HG03066 (cell line): ENCODE results near the gene KRTAP4-16.
"Not testable (repeated sequence)": the region's sequence is repeated elsewhere in the genome, so short reads cannot be mapped to it uniquely, and the experiment has no call there.

Source experiments
- ATAC-seq: cut with Tn5 transposase; IDR thresholded peaks from one replicate; pipeline ENCODE4 v1.9.1; 2021; ENCODE audit warnings: low read depth; ENCODE audit not compliant: unreplicated experiment

Gene KRTAP4-16

DNA sequence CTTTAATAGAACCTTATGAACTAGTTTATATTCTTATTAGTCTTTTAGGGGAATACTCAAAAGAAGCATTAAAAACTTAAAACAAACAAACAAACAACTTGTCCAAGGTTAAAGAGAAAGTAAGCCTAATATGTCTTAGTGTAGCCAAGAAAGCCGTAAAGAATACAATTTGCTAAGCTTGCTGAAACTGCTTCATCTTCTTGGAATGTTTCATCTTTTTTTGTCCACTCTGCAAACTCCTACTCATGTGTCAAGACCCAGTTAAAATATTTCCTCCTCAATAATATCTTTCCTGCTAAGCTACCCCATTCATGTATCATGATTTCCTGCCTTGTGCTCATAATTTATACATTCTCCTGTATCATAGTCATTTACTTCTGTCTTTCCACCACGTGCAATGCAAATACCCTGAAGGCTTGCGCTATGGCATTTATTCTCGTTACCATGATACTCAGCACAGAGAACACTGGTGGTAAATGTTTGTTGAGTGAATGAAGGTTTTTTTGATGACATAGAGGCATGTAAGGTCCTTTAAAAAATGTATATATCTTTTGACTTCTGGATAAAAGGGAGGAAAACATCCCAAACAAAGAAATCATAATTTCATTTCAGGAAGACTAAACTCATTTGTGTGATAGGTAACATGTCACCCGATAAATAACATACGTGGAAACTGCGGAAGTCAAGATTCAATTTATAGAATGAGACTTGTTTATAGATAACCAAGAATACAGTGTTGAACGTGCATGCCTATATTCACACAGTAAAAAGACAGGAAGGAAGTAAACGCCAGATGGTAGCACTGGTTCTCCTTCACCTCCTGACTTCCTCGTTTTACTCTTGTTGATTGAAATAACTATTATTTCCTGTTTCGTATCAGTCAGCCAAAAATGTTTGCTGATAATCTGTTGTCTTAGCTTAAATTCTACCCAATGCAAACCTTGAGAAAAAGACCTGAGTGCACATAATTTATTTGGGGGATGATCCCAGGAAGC is 18.0 kb upstream of the KRTAP4-16 start:
- not testable (repeated sequence) for ATAC-seq

DNA sequence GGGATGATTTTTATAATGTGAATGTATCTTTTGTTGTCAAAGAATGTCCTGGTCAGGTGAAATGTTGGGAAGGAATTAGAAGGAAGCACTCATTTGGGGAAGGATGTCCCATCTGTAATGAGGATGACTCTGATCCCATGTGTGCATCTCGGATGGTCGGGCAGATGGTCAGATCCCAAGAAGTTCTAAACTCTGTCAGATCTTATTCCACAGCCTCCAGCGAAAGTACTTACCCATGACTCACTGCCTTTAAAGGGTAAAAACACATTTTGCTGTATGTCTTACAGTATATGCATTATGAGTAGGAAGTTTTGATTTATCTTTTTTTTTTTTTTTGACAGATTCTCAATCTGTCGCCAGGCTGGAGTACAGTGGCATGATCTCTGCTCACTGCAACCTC is 16.7 kb upstream of the KRTAP4-16 start:
- no peak for ATAC-seq

DNA sequence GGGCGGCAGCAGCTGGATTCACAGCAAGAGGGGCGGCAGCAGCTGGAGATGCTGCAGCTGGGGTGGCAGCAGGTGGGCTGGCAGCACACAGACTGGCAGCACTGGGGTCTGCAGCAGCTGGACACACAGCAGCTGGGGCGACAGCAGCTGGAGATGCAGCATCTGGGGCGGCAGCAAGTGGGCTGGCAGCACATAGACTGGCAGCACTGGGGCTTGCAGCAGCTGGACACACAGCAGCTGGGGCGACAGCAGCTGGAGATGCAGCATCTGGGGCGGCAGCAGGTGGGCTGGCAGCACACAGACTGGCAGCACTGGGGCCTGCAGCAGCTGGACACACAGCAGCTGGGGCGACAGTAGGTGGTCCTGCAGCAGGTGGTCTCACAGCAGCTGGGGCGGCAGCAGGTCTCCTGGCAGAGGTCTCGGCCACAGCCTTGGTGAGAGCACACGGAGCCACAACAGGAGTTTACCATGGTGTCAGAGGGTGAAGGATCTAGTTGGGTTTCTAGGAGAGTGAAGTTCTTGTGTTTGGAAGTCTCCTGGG is 15.9 kb upstream of the KRTAP4-16 start, which contains the start of gene KRTAP4-11:
TSS of gene KRTAP4-11 (minus strand) at position 528 of the 541 bp plus-strand sequence. CDS start at position 470, 58 bp downstream.
- not testable (repeated sequence) for ATAC-seq

DNA sequence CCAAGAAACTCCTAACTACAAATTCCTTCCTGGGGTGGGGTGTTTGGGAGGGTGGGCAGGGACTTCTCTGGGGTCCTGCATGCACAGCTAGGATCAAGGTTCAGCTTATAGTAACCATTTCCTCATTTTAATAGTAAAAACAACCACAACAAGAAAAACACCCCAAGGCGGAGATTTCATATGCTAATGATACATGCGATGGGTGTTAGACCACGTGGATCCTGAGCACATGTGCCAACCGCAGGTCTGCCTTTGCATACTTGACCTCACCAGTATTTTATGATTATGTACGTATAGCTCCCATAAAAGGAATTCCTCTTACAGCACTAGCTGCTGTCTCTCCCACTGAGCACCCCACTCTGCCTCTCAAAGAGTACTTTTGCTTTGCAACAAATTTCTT is 14.3 kb upstream of the KRTAP4-16 start:
- no peak for ATAC-seq

DNA sequence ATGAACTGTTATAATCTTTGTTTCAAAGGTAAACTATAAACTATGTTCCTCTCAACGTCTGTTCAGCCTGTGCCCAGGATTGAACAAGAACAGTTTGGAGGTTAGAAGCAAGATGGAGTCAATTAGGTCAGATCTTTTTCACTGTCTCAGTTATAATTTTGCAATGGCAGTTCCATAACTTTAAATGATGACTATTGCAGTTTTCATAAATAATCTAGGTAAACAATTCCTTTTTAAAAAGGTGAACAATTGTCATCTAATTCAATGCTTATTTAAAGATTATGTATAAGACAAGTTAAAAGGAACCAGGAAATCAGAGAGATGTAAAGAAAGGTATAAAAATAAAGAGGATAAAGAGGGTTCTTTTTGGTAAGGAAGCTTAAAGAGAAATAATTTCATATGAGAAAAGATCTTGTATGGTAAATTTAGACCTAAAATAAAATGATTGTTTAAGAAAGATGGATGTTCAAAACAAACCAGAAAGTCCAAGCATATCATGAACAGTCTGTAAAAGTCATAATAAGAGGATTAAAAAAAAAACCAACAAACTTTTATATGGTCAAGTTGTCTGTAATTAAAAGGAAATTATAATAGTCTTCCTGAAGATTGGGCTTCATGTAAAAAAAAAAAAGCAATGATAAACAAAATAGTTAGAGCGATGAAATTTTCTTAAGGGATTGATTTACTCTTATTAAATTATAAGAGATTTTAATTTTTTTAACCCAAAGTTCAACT is 9.3 kb upstream of the KRTAP4-16 start:
- no peak for ATAC-seq

DNA sequence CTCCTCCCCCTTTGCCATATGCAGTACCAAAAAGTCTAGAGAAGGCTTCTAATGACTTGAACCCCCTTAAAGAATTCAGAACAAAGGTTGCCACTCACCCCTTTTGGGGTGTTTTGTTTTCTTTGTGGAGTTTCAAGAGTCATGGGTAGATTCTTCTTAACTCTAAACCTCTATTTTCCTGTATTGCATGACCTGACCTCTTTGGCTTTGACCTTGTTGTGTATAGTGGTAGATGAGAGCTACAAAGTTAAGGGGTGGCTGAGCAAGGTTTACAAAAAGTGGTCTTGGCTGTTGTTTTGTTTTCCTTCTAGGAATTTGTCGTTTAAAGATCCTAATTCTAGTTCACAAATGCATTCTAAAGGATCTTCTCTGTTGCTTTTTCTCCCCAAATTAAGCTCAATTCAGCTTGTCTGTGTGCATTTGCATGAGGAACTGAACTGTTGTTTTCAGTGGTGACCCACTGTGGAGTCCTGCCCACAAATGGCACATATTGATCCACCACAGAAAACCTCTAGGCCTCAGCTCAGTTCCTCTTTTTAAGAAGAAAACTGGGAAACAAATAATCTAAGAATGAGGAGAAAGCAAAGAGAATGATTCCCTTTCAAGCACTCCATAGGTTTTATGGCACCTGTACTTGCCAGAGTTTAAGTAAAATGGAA is 6.8 kb upstream of the KRTAP4-16 start:
- not testable (repeated sequence) for ATAC-seq

DNA sequence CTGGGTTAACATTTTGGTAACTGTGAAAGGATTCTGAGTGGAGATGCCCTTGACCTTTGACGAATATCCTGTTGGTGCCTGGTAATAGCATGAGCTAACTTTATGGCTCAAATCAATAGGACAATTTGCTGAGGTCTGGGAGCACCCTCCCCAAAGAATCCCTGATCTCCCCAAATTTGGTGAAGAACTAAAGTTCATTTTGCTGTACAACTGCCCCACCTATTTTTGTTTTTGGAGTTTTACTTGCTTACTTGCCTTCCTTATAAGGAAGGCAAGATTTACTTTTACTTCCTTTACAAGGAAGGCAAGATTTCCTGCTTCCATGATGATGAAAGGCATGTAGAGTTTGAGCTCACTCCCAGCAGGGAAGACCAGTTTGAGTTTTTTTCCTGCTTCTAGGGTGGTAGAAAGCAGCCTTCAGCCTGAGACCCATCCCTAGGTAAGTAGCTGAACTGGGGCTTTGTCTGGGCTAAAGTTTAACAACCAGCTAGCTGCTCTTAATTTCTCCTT is 6.0 kb upstream of the KRTAP4-16 start:
- no peak for ATAC-seq

DNA sequence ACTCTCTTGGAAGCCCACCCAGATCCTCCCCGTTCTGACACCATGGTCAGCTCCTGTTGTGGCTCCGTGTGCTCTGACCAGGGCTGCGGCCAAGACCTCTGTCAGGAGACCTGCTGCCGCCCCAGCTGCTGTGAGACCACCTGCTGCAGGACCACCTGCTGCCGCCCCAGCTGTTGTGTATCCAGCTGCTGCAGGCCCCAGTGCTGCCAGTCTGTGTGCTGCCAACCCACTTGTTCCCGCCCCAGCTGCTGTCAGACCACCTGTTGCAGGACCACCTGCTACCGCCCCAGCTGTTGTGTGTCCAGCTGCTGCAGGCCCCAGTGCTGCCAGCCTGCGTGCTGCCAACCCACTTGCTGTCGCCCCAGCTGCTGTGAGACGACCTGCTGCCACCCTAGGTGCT is 3.3 kb upstream of the KRTAP4-16 start, which contains the start of gene KRTAP4-9:
TSS of gene KRTAP4-9 (plus strand) at position 43 of the 400 bp plus-strand sequence. CDS start at position 43, 0 bp downstream.
- not testable (repeated sequence) for ATAC-seq

DNA sequence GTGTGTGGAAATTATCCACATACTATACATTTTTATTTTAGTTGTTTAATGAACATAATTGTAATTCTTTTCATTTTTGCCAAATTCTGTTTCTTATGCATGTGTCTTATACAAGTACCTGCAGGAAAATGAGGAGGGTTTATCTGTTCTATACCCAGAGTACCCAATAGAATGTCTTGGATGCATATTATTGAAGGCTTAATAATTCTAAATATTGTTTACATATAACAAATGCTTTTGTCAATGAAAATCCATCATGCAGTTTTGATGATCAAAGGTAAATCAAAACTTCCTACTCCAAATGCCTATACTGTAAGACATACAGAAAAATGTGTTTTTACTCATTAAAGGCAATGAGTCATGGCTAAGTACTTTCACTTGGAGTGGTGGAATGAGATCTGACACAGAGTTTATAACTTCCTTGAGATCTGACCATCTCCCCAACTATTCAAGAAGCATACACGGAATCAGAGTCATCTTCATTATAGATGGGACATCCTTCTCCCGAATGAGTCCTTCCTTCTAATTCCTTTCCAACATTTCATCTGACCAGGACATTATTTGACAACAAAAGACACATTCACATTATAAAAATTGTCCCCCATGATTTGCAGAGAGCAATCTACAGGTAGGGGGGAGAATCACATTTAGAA is 2.5 kb upstream of the KRTAP4-16 start:
- not testable (repeated sequence) for ATAC-seq

DNA sequence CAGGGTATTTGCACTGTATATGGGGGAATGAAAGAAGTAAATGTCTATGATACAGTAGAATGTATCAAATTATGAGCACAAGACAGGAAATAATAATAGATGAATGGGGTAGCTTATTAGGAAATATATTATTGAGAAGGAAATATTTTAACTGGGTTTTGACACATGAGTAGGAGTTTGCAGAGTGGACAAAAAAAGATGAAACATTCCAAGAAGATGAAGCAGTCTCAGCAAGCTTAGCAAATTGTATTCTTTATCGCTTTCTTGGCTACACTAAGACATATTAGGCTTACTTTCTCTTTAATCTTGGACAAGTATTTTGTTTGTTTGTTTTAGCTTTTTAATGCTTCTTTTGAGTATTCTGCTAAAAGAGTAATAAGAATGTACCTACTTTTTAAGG is 1.9 kb upstream of the KRTAP4-16 start:
- no peak for ATAC-seq

DNA sequence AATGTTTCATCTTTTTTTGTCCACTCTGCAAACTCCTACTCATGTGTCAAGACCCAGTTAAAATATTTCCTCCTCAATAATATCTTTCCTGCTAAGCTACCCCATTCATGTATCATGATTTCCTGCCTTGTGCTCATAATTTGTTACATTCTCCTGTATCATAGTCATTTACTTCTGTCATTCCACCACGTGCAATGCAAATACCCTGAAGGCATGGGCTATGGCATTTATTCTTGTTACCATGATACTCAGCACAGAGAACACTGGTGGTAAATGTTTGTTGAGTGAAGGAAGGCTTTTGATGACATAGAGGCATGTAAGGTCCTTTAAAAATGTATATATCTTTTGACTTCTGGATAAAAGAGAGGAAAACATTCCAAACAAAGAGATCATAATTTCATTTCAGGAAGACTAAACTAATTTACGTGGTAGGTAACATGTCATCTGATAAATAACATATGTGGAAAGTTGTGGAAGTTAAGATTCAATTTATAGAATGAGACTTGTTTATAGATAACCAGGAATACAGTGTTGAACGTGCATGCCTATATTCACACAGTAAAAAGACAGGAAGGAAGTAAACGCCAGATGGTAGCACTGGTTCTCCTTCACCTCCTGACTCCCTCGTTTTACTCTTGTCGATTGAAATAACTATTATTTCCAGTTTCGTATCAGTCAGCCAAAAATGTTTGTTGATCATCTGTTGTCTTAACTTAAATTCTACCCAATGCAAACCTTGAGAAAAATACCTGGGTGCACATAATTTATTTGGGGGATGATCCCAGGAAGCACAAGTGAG is 2.1 kb downstream of the KRTAP4-16 start:
- ATAC-seq: not testable (repeated sequence)

DNA sequence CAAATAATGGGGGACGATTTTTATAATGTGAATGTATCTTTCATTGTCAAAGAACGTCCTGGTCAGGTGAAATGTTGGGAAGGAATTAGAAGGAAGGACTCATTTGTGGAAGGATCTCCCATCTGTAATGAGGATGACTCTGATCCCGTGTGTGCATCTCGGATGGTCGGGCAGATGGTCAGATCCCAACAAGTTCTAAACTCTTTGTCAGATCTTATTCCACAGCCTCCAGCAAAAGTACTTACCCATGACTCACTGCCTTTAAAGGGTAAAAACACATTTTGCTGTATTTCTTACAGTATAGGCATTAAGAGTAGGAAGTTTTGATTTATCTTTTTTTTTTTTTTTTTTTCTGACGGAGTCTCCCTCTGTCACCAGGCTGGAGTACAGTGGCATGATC is 3.5 kb downstream of the KRTAP4-16 start:
- no peak for ATAC-seq

DNA sequence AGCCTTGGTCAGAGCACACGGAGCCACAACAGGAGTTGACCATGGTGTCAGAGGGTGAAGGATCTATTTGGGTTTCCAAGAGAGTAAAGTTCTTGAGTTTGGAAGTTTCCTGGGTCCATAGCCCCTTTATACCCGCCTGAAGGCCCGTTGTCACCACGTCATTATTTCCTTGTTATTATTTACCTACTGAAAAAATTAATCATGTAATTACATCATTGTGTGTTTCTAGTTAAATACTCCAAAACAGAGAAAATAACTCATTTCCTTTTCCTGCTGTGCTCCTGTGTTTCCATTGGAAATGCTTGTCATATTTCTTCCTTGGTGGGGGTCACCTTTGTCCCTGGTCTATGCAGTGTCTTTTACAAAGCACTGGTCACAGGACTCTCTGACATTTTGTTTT is 4.0 kb downstream of the KRTAP4-16 start, which contains the start of gene KRTAP4-8:
TSS of gene KRTAP4-8 (minus strand) at position 101 of the 400 bp plus-strand sequence. CDS start at position 43, 58 bp downstream.
- no peak for ATAC-seq

DNA sequence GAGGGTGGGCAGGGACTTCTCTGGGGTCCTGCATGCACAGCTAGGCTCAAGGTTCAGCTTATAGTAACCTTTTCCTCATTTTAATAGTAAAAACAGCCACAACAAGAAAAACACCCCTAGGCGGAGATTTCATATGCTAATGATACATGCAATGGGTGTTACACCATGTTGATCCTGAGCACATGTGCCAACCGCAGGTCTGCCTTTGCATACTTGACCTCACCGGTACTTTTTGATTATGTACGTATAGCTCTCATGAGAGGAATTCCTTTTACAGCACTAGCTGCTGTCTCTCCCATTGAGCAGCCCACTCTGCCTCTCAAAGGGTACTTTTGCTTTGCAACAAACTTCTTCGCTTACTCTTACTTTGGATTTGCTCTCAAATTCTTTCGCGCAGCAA is 6.0 kb downstream of the KRTAP4-16 start:
- no peak for ATAC-seq

DNA sequence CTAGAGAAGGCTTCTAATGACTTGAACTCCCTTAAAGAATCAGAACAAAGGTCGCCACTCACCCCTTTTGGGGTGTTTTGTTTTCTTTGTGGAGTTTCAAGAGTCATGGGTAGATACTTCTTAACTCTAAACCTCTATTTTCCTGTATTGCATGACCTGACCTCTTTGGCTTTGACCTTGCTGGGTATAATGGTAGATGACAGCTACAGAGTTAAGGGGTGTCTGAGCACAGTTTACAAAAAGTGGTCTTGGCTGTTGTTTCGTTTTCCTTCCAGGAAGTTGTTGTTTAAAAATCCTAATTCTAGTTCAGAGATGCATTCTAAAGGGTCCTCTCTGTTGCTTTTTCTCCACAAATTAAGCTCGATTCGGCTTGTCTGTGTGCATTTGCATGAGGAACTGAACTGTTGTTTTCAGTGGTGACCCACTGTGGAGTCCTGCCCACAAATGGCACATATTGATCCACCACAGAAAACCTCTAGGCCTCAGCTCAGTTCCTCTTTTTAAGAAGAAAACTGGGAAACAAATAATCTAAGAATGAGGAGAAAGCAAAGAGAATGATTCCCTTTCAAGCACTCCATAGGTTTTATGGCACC is 13.2 kb downstream of the KRTAP4-16 start:
- not testable (repeated sequence) for ATAC-seq

DNA sequence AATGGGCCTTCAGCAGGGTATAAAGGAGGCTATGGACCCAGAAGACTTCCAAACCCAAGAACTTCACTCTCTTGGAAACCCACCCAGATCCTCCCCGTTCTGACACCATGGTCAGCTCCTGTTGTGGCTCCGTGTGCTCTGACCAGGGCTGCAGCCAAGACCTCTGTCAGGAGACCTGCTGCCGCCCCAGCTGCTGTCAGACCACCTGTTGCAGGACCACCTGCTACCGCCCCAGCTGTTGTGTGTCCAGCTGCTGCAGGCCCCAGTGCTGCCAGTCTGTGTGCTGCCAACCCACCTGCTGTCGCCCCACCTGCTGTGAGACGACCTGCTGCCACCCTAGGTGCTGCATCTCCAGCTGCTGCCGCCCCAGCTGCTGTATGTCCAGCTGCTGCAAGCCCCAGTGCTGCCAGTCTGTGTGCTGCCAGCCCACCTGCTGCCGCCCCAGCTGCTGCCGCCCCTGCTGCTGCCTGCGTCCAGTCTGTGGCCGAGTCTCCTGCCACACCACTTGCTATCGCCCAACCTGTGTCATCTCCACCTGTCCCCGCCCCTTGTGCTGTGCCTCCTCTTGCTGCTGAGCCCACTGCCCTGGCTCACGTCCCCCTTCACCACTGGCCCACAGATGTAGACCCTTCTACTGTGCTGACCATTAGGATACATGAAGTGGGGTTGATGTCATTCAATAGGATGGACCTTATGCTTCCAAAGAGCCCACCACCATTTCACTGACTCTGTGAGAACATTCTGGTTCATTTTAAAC is 17.7 kb downstream of the KRTAP4-16 start, which contains the start of gene KRTAP4-7:
TSS of gene KRTAP4-7 (plus strand) at position 51 of the 757 bp plus-strand sequence. CDS start at position 108, 57 bp downstream.
- not testable (repeated sequence) for ATAC-seq

DNA sequence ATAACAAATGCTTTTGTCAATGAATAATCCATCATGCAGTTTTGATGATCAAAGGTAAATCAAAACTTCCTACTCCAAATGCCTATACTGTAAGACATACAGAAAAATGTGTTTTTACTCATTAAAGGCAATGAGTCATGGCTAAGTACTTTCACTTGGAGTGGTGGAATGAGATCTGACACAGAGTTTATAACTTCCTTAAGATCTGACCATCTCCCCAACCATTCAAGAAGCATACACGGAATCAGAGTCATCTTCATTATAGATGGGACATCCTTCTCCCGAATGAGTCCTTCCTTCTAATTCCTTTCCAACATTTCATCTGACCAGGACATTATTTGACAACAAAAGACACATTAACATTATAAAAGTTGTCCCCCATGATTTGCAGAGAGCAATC is 18.6 kb downstream of the KRTAP4-16 start:
- not testable (repeated sequence) for ATAC-seq
